Stimulated activated CD8-positive, alpha-beta memory T cell treated with anti-CD3 and anti-CD28 coated beads, Interleukin-12 subunit alpha, Interleukin-12 subunit beta, amount 100 ng/mL, for 24 hours (primary cell): ENCODE data around the gene DNAAF1.
"Not testable (repeated sequence)": the region's sequence is repeated elsewhere in the genome, so short reads cannot be mapped to it uniquely, and the experiment has no call there.

Experiments used
- DNase-seq: peaks from one replicate; pipeline ENCODE4 v3.0.0-alpha.2; 2020; ENCODE audit errors: extremely low read depth

The DNAAF1 gene

DNA sequence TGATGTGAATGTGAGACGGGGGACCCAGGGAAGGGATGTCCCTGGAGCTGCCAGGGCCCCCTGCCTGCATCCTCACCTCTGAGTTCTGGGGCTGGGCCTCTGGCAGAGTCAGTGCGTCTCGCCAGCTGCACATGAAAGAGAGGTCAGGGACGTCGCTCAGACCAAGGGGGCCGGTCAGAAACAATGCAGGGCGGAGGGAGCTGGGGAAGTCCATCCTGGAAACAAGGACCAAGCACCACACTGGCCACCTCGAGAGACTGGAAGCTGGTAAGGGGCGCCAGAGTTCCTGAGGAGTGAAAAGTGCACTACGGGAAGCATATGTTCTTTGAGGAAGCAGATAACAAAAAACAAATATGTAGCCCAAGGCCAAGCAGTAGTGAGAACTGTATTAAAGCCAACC is 39.7 kb downstream of the DNAAF1 start:
- DNase-seq, result no peak

DNA sequence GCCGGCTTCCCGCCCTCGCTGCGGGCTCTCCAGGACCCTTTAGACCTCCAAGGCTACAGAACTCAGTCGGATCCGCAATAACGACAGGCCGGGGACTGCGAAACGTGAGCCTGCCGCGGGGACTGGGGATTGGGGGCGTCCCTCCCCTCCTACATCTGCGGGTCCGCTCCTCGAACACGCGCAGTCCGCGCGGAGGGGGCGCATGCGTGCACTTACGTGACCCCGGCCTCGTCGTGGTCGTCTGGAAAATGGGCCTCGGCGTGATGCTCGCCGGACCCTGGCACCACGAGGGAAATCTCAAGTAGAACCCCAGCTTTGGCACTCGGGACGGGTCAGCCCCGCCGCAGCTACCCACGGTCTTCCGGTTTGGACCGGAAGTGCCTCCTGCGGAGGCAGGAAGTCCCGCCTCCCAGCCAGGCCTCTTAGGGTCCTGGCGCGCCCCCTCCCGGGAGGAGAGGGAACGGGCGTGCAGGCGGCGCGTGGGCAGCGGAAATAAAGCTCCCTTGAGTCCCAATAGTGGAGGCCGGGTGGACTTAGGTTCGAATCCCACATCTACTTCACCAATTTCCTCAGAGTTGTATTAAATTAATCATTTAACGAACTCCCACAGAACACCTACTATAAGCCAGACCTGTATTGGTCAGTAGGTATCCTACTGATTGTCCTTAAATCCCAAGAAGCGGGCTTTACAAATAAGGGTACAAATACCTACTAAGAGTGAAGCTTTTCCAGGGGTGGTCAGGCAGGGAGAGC is 41.8 kb downstream of the DNAAF1 start, which contains the start of gene TAF1C:
TSS of gene TAF1C (minus strand) at position 373 of the 753 bp plus-strand sequence. CDS start 2,069 bp downstream, outside the sequence.
- peak; percentile 79 for DNase-seq

DNA sequence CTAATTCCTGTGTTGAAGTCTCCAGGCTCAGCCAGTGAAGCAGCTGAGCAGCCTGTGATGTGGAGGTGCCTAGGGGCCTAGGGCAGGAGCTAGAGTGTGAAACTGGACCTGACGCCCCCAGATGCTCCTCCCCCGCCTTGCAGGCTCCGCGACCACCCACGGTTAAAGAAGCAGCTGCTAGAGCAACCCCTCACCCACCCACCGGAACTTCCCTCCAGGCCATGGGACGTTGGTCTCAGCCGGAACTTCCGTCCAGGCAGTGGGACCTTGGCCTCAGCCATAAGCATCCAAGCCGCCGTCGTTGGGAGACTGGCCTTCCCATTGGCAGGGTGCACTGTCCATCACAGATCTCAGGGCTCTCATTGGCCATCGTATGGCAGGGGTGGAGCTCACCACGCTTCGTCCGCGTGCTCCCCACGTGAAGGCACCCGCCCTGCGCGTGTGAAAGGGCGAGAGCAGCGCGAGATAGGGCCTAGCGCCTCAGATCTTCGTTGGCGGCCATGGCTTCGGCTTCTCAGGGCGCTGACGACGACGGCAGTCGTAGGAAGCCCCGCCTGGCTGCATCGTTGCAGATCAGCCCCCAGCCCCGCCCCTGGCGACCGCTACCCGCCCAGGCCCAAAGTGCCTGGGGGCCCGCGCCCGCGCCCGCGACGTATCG is 45.8 kb downstream of the DNAAF1 start, which contains the start of gene ADAD2:
TSS of gene ADAD2 (plus strand) at position 427 of the 658 bp plus-strand sequence. CDS start at position 501, 74 bp downstream.
- no peak for DNase-seq

DNA sequence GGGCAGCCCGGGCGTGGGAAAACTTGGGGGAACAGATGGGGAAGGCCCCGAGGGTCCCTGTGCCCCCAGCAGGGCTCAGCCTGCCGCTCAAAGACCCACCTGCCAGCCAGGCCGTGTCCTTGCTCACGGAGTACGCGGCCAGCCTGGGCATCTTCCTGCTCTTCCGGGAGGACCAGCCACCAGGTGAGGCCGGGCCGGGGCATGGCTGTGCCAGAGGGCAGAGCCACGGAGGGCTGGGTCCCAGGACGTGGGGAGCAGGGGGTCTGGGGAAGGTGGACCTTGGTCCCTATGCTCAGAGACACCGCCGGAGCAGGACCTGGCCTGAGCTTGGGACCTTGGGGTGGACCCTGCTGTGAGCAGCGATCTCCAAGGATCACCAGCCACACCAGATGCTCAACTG is 46.4 kb downstream of the DNAAF1 start:
- DNase-seq, result no peak

DNA sequence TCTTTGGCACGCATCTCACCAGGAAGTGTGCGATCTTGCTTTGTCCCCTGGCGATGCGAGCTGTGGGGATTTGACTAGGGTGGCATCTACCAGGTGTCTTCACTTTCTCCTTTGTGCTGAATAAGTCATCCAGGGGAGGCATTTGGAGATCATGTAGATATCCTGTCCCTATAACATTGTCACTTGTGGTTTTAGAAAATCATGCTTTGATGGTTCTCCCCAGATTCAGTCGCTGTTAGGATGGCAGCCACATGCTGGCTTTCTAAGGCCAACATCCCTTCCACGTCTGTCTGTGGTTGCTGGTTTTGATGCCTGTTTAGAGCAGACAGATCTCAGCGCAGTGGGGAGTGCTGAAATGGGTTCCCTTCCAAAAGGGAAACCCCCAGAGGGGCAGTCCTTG is 48.4 kb downstream of the DNAAF1 start:
- DNase-seq, result no peak

DNA sequence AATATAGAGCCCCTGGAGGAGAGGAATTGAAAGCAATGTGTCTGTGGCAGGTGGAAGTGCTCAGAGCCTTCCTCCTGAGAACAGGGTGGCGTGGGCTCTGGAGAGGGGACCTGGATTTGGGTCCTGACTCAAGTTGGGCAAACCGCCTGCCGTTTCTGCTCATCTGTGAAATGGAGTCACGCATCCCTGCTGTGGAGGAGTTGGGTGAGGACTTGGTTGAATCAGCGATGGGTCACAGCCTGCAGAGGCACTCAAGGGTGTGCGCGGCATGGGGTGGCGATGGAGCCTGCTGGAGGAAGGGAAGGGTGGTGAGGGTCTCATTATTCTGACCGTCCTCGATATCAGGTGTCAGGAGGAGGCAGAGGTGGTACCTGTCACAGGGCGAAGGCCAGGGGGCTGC is 48.9 kb downstream of the DNAAF1 start:
- no peak for DNase-seq

DNA sequence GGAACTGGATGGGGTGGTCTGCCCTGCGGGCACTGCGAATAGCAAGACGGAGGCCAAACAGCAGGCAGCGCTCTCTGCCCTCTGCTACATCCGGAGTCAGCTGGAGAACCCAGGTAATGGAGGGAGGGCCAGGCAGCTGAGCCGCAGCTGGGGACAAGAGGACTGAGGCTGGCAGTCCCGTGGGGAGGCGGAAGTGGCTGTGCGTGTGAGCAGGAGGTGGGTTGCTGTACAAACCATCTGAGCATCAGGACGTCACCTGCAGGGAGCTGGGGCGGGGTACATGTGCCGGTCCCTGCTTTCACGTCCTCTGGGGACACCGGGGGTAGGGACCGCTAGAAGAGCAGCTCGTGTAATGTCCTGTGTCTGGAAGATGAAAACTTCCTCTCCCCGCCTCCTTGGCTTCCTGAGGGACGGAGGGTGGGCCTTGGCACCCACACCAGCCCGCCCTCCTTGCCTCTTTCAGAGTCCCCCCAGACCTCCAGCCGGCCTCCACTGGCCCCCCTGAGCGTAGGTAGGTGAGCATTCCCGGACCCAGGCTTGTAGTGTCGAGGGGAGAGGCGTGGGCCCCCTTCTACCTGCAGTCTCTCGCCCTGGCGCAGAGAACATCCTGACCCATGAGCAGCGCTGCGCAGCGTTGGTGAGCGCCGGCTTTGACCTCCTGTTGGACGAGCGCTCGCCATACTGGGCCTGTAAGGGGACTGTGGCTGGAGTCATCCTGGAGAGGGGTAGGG is 49.5 kb downstream of the DNAAF1 start:
- no peak for DNase-seq

DNA sequence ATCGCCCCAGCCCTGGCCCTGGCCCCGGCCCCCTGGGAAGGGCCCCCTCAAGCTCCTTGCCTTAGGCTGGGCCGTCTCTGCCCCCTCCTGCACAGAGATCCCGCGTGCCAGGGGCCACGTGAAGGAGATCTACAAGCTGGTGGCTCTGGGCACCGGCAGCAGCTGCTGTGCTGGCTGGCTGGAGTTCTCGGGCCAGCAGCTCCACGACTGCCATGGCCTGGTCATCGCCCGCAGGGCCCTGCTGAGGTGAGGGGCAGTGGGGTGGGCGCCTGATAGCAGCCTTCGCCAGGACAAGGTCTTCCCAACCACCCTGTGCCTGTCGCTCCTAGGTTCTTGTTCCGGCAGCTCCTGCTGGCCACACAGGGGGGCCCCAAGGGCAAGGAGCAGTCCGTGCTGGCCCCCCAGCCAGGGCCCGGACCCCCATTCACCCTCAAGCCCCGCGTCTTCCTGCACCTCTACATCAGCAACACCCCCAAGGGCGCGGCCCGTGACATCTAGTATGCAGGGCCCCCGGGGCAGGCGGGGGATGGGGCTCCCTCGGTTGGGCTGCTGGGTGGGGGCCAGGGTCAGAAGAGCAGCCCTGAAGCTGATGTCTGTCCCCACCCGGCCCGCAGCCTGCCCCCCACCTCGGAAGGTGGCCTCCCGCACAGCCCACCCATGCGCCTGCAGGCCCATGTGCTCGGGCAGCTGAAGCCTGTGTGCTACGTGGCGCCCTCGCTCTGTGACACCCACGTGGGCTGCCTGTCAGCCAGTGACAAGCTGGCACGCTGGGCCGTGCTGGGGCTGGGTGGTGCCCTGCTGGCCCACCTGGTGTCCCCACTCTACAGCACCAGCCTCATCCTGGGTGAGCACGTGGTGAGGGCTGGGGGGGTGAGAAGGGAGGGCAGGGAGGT is 50.3 kb downstream of the DNAAF1 start:
- no peak for DNase-seq

DNA sequence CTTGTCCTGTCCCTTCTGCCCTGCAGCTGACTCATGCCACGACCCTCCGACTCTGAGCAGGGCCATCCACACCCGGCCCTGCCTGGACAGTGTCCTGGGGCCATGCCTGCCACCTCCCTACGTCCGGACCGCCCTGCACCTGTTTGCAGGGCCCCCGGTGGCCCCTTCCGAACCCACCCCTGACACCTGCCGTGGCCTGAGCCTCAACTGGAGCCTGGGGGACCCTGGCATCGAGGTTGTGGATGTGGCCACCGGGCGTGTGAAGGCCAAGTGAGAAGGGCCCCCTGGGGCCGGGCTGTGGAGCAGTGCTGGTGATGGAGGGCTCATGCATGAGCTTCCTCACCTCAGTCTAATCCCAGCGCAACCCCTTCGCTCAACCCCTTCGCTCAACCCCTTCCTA is 51.0 kb downstream of the DNAAF1 start:
- DNase-seq, result no peak

DNA sequence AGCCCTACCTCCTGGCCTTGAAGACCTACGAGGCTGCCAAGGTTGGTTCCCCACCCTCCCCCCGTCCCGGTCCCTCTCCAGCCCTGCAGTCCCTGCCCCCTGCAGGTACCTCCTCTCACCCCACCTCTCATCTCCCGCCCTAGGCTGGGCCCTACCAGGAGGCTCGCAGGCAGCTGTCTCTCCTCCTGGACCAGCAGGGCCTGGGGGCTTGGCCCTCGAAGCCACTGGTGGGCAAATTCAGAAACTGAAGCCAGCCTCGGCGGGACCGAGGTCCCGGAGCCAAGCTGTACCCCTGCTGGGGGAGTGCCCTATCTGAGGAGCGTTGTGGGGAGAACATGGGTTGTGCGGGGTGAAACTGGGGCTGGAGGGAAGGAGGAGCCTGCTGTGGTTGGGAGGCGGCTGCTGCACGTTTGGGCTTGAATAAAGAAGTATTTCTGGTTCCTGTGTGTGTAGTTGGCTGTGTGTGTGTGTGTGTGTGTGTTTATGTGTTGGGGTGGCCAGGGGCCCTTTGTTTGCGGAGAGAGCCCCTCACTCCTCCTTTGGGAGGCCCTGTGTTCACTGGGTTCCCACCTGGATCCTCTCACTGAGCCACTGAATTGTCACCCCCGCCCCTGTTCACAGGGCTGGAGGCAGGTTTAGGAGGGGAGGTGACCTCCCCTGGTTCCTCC is 51.8 kb downstream of the DNAAF1 start:
- DNase-seq, result no peak

DNA sequence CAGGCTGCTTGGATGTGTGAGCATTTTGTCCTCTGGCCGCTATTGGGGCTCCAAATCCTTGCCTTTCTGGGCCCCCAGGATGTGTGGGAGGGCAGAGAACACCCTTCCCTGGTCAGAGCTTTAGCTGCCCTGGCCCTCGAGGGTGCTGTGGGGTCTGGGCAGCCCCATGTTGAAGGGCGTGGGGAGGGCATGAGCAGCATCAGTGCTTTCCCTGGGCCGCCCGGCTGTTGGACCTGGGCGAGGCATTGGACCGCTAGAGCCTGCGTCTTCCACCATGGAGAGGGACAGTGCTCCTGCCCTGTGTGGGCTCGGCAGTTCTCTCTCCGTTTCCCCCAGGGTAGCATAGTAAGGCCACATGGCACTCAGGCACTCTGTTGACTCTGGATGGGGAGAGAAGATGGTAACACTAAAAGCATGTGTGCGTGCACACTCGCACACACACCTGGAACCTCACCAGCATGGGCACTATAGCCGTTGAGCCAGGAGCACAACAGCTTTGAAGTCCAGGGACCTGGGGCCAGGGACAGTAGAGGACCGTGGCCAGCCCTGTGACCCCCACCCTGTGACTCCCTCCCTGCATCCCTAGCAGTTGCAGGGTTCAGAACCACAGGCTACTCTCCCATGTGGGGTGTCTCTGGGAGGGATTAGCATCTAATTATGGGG is 52.5 kb downstream of the DNAAF1 start:
- no peak for DNase-seq

DNA sequence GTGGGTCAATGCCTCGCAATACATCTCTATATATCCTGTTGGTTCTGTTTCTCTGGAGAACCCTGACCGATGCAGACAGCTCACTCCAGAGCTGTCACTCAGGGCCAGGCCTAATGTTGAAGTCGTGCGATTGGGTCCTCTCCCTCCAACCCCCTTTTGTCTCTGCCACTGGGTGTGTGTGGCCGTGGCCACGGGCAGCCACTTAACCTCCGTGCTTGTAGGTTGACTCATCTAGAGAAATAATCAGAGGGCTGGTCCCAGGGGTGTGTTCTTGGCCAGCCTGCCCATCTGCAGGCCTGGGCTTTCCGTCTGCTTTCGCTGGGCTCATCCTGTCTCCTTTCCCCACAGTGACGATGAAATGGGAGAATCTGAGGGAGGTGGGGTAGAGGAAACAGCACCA is 53.3 kb downstream of the DNAAF1 start:
- no peak for DNase-seq

DNA sequence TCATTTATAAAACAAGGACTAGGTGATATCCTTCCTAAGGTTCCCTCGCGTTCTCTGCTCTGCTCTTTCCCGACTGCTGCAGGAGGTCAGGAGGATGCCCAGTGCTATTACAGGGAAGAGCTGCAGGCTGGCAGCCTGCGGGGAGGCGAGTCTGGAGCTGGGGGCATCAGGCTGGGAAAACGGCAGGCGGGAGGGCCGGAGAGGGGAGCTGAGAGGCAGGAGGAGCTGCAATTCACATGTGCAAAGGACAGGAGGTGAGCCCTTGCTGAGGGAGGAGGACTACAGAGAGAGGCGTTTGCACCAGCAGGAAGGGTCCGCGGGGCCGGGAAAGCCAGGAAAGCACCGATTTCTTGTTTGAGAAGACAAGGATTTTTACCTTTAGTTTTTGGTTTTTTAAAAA is 54.0 kb downstream of the DNAAF1 start:
- no peak for DNase-seq

DNA sequence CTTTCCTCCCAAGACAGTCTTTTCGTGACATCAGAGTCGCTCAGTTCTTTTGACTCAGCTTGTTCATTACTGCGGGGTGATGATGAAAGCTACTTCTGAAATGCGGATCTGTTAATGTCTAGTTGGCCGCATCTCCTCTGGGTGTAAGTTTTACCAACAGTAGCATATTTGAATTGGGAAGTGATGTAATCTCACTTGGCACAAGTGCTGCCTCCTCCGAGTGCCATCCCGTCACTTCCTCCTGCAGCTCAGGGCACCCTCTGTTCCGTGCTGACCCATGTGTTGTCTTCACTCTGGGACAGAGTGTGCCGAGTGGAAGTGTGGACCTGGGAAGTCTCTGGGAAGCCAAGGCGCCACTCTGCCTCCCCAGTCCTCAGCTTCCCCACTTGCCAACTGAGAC is 54.8 kb downstream of the DNAAF1 start:
- no peak for DNase-seq

DNA sequence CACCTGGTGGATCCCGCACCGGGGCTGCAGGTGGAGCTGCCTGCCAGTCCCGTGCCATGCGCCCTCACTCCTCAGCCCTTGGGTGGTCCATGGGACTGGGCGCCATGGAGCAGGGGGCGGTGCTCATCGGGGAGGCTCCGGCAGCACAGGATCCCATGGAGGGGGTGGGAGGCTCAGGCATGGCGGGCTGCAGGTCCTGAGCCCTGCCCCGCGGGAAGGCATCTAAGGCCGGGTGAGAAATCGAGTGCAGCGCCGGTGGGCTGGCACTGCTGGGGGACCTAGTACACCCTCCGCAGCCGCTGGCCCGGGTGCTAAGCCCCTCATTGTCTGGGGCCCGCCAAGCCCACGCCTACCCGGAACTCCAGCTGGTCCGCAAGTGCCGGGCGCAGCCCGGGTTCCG is 59.4 kb downstream of the DNAAF1 start:
- DNase-seq, result not testable (repeated sequence)

DNA sequence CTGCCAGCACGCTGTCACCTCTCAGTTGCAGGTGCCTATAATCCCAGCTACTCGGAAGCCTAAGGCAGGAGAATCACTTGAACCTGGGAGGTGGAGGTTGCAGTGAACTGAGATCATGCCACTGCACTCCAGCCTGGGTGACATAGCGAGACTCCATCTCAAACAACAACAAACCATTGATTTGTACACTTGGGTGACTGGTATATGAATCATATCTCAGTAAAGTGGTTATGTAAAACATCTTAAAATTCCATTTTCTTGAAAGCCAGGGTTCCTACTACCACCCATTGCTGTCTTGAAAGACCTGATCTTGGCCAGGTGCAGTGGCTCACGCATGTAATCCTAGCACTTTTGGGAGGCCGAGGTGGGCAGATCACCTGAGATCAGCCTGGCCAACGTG is 60.0 kb downstream of the DNAAF1 start:
- not testable (repeated sequence) for DNase-seq

DNA sequence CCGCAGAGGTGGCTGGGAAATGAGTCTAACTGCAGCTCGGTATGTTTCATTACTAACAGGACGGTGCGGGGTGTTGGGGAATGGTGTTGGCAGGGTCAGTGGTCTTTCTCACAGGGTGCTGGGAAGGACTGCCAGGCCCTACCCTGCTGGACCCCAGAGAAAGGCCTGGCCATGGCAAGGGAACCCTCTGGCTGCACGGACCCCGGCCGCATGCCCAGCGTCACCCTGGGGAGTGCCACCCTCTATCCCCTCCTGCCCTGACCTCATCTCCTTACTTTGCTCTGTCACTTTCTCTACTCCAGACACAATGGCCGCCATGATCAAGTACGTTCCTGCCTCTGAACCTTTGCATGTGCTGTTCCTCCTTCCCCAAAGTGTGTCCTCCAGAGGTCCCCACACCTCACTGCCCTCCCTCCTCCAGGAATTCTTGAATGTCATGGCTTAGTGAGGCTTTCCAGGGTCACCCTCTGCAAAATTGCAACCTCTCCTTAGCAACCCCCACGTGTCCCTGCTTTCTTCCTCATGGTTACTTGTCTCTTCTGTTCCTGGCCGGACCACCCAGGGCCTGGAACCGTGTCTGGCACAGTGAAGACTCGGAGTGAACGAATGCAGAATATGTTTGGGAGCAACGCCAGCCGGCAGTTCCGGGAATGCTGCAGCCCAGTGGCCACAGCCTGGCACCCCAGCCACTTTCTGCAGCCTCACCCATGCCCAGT is 61.0 kb downstream of the DNAAF1 start:
- DNase-seq, result no peak

DNA sequence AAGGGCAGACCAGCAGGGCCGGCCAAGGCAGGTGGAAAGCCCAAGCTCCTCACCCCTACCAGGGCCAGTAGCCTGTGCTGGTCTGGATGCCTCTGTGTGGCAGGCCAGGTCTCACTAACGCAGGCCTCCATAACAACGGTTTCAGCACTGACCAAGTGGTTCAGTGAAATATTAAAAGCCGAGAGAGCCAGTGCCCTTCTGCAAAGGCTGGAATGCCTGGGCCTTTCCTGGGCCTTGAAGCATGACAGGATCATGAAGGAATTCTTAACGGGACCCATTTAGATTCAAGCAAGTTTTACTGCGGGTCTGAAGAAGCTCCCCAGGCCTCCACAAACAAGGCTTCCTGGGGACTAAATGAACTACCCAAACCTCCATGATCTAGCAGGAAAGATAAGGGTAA is 62.1 kb downstream of the DNAAF1 start:
- no peak for DNase-seq

DNA sequence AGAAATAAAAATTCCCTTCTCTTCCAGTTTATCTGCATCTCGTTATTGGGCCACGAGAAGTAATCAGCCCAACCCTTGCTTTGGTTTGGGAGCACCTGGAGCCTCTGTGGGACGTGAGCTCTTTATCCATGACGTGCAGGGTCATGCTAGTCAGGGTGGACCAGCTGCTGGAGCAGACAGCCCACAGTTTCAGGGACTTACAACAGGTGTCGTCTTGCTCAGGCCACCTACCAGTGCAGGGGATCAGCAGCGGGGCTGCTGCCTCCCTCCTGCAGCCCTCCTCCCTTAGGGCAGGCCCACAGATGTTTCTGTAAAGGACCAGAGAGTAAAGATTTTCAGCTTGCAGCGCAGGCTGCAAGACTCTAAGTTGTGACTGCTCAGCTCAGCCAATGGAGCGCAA is 62.8 kb downstream of the DNAAF1 start:
- no peak for DNase-seq

DNA sequence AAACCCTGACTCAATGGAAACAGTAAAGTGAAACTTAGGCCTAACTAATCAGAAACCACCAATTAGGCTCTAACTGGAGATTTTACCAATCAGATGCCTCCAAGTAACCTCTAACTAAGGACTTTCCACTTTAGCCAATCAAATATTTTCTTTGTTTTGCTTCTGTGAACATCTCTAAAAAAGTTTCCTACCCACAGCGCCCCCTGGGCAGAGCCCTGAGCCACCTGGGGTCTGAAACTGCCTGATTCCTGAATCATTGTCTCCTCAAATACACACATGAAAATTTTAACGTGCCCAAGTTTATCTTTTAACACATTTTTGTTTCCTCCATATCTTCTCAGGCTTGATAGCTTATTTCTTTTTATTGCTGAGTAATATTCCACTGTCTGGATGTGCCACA is 64.9 kb downstream of the DNAAF1 start:
- DNase-seq, result no peak
